IPS DF 4.7 (cell line): ENCODE data around the gene PTK6.
"Not testable (repeated sequence)": the region's sequence is repeated elsewhere in the genome, so short reads cannot be mapped to it uniquely, and the experiment has no call there.

ENCODE experiments used
- DNase-seq: peaks from one replicate; pipeline ENCODE4 v3.0.0-alpha.2; 2013; ENCODE audit warnings: low spot score; ENCODE audit errors: extremely low read depth

Gene PTK6

DNA sequence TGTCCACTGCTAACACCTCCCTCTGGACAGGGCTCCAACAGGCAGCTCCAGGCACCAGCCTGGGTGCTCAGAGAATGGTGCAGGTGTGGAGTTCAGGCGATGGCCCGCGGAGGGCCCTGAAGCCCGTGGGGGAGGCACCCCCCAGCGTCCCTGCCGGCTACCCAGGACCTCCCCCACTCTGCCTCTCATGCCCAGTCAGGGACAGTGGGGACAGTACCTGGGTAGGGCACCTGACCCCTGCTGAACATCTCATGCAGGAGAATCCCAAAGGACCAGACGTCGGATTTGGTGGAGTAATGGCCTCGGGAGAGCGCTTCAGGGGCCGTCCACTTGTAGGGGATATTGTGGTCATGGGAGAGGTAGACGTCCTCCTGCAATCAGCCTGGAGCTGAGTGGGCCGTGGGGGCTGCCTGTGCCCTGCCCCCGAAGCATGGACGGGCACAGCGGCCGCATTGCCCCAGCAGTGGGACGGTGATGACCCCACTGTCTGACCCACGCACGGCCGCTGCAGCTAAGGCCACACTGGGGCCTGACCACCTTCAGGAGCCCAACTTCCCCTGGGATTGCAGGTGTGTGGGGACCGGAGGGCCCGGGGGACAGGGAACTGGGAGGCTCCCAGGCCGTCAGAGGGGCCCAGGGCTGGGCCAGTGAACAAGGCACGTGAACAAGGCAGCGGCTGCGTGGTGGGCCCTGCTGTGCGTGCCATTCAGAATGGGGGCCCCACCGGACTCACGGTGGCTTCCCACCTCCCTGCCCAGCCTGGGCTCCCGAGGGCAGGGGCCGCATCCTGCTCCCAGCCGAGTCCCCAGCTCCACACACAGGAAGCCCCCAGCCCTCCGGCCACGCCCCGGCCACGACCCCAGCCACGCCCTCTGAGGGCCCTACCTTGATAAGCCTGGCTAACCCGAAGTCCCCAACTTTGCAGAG, 7.1 kb downstream of the PTK6 start:
- no peak for DNase-seq

DNA sequence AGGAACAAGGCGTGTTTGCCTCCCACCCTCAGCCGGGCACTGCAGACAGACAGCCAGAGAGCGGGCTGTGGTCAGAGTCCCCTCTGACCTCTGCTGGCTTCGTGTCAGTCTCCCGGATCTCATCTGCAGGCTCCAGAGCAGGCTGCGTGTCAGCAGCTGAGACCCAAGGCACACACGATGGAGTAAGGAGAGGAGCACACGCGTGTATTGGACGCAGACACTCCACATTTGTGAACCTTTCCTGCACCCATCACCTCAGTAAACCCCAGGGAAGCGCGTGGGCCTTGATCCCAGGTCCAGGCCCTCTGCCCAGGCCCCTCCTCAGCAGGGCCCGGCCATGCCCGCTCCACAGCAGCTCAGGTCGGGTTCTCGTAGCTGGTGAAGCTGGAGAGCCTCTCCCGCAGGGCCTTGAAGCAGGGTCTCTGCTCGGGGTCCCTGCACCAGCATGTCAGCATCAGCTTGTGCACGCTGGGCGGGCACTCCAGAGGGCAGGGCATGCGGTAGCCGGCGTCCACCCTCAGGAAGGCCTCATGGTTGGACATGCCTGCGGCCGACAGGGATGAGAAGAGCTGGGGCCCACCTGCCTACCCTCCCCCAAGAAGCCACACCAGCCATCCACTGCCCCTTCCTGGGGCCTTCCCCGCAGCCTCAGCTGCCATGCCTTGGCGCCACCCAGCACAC, 7.9 kb downstream of the PTK6 start:
- DNase-seq: no peak

DNA sequence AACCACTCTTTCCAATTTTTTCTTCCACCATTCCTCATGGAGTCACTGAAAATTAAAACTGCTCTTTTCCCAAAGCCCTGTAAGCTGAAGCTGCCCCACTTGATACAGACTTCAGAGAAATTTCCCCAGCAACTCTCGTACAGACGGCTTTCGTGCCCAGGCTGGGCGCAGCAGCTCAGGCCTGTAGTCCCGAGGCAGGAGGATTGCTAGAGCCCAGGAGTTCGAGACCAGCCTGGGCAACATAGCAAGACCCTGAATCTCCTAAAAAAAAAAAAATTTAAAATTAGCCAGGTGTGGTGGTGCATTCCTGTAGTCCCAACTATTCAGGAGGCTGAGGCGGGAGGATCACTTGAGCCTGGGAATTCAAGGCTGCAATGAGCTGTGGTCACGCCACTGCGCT, 10.0 kb downstream of the PTK6 start:
- no peak for DNase-seq

DNA sequence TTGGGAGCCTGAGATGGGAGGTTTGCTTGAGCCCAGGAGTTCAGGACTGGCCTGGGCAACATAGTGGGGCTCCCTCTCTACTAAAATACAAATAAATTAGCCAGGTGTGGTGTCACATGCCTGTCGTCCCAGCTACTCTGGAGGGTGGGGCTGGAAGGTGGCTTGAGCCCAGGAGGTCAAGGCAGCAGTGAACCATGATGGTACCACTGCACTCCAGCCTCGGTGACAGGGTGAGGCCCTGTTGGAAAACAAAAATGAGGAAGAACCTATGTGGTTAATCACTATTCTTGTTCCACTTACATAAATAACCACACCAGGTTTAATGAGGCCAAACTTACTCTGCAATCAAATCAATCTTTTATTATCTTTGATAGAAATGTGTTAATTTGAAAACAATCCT, 11.2 kb downstream of the PTK6 start:
- DNase-seq: no peak

DNA sequence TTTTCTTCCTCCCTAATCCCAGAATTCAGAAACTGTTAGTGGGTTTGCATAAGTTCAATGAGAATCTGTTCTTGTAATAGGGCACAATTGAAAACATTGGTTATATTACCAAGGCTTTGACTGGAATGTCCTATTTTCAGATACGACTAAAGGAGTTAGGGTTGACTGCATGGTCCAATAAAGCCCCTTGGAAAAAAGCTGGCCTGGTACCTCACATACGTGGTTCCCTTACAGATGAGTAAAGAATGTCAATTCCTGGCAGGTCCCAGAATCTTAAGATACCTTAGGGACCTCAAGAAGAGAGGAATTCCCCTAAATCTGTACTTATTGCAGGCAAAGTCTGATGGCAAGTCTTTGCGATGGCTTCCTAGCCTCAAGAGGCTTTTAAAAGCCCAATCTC, 12.0 kb downstream of the PTK6 start:
- no peak for DNase-seq

DNA sequence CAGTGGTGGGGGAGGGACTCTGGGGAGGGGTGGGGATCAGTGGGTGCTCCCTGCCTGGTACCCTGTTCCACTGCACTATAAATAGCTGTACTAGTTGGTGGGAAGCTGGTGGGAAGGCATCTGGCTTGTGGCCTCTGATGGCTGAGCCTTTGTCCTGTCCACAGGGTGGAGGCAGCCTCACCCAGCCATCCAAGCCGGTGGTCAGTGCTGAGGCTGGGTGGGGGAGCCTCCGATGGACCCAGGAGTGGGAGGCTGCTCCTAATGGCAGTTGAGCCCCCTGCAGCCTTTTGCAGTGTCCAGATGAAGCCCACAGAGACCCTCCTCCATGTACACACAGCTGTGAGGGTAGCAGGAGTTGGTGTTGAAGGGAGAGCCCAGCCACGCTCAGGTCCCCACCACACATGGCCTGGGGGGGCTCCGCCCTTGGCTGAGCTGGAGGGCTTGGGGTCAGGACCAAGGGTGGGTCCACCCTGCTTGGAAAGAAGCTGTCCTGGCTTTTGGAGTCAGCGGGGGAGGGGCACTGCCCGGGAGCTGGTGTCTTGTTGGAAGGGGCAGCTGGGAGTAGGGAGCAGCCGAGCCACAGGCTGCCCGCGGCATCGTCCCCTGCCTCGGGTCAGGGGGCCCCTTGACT, 14.1 kb downstream of the PTK6 start:
- no peak for DNase-seq

DNA sequence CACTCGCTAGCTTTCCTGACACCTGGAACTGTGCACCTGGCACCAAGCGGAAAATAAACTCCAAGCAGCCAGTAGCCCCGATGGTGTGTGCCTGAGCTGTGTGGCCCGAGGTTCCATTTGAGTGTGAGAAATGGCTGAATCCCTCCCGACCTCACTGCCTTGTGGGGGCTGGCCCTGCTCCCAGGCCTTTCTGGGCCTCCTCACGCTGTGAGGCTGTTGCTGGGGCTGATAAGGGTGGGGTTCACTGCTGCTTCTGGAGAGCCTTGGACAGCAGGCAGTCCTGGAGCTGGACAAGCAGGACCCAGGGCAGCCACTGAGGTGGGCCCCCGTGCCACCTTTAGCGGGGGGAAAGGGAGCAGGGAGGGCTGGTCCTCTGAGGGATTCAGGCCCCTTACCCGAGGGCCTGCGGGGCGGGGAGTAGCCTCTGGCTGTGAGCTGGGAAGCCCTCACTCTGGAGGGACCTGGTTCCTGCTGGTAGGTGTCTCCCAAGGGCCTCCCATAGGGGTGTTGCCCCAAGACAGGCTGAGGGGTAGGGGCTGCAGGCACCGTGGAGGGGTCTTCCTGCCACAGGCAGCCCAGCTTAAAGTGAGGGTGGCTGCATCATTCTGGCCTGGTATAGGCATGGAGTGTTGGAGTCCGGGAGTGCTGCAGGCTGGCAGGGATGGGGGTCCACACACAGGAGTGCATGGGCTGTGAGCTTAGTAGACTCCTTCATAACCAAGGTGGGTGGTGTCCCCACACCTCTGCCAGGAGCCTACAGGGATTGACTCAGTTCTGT, 14.9 kb downstream of the PTK6 start:
- no peak for DNase-seq

DNA sequence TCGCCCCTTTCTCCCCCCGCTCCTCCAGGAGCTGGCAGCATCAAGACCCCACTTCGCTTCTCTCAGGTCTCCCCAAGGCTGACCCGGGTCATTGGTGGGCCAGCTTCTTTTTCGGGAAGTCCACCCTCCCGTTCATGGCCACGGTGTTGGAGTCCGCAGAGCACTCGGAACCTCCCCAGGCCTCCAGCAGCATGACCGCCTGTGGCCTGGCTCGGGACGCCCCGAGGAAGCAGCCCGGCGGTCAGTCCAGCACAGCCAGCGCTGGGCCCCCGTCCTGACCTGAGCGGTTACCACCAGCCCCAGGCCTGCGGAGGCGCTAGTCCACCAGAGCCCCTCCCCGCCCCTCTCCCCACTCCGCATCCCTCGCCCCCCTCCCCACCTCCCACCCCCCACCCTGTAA, 15.6 kb downstream of the PTK6 start:
- DNase-seq: no peak

DNA sequence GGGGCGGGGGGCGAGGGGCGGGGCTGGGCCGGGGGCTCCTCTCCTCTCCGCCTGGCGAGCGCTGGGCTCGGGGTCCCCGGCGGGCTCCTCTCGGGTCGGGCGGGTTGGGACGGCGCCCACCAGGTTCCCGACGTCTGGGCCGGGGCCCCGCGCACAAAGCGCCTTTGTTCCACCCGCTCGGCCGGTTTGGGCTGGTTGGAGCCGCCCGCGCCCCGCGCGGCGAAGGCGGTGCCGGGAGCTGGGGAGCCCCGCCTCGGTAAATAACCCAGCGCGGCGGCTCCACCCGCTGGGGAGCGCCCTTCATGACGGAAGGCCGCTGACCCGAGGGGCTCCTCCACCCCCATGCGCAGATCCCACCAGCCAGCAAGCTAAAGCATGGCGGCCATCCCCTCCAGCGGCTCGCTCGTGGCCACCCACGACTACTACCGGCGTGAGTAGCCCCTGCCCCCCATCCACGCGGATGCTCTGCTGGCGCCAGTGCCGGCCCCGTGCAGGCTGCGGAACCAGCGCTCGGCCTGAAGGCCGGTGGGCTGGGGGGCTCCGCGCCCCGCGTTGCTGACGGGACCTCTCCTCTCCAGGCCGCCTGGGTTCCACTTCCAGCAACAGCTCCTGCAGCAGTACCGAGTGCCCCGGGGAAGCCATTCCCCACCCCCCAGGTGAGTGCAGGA, 16.1 kb downstream of the PTK6 start:
- DNase-seq: no peak

DNA sequence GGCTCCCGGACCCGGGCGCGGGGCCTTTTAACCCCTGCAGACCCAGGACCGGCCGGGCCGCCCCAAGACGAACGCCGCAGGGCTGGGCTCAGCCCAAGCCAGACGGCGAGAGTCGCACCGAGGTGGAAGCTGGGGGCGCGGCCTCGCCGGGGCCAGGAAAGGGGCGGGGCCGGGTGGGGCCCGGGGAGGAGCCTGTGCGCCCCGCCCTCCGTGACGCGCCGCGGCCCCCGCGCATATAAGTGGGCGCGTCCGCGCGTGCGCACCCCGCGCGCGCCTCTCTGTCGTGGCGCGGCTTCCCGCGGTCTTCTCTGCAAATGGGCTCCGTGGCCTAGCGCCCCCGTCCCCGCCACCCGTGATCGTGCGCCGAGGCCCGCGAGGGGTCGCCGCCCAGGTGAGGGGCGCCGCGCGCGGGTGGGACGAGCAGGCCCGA, 16.7 kb downstream of the PTK6 start, which contains the start of gene PPDPF:
Gene PPDPF (plus strand): TSS at position 262 of the 430 bp plus-strand sequence. CDS start 544 bp downstream, outside the sequence.
- no peak for DNase-seq

DNA sequence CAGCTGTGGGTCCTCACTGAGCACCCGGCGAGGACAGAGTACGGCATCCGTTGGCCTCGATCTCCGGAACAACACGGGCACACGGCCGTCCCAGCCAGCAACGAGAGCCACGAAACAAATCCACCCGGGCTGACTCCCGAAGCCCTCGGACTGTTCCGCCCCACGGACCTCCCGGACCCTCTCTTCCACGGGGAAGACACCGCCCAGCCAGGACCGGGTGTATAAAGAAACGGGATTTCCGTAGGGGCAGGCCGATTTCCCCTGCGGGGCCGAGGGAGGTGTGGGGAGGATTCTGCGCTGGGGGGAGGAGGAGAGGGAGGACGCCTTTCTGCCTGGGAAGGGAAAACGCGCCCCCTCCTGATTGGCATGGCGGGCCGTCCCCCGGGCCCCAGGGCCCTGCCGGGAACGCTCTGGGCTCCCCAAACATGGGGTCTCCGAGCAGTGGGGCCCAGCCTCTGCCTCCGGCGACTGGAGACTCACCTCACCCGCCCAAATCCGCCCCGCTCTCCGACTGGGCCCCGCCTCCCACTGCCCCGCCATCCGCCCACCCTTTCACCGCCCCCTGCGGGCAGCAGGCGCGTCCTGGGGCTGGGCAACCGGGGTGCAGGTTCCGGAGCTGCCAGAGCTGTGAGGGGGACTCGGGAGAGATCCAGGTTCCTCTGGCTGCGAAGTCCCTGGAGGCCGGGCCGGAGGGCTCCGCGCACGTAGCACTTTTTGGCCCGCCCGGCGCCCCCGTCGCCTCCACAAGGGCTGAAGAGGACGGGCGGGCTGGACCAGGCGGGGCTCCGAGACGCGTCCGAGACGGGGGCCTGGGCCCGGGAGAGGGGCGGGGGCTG, 17.3 kb downstream of the PTK6 start:
- no peak for DNase-seq

DNA sequence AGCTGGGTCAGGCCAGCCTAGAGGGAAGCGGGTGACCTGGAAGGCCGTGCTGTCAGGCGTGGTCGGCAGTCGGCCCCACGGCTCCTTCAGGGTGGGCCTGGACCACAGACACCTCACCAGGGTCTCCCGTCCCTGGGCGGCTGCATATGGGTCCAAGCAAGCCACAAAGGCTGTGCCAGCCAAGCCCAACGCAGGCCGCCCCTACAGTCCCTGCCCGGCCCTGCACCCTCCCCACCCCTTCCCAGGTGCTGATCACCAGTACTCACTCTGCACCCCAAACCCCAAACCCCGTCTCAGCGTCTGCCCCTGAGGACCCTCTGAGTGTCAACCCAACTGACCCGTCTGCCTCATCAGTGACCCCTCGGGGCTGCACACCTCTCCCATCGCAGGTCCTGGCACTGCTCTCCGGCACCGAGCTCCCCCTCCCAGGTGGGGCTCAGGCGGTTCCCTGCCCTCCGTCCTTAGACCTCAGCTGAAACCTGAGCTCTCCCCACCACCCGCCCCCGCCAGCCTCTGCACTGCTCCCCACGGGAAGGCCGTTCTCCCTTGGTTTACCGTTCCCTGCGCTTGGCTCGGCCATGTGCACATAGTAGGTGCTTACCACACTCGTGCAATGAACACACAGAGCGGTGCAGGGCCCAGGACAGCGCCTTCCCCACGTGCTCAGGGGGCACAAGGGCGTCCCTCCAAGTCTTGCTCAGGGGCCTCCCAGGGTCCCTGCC, 18.1 kb downstream of the PTK6 start:
- no peak for DNase-seq

DNA sequence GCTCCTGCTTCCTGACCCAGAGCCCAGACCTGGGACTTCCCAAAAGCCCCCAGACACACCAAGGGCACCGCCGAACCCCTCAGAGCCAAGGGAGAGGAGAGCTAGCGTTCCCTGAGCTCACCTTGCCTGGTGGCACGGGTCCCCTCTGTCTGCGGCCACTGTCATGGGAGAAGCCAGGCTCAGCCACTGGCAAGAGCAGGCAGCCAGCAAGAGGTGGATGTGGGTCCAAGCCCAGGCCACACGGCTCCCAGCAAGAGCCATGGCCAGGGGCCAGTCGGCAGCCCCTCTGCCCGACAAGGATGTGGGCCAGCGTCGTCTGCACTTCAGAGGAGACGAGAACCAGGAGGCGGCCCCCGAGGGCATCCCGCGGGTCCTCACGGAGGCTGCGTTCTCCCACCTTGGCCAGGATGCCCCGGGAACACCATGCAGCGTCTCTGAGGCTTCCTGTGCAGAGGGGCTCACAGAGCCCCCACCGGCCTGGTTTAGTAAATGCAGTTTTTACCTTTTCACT, 18.8 kb downstream of the PTK6 start:
- DNase-seq: no peak

DNA sequence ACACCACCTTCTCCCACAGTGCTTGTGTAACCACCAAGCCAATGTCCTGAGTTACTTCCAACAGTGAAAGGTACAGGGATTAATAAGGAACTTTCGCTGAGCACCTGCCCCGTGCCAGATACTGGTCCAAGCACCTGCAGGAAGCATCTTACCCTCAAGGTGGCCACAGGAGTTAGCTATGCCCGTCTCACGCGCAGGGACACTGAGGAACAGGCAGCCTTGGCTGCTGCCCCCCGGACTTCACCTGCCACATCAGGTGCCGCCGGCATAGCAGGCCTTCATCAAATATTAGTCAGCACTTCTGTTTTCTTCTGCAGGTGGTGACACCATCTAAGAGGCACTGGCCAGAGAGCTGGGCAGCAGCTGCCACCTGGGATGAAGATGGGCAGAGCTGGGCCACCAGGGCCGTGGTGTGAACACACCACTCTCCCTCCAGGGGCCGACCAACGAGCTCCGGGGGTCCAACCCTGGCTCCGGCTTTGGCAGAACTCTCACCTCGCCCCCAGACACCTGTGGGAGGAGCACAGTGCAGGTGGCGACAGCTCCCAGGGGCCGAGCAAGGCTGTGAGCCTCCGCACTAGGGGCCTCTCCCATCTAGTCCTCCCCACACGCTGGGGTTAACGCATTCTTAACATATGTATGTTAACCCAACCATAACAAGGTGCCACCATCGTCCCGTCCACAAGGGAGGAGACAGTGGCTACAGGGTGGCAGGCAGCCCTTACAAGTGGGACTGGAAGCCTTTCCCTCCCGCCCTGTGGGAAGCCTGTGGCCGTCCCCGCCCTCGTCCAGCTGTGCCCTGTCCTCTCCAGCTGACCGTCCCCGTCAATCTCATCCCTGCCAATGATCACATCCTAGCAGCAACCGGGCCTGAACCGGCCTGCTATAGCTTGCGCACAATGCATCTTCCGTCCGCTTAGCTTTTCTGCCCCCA, 19.5 kb downstream of the PTK6 start:
- DNase-seq: no peak

DNA sequence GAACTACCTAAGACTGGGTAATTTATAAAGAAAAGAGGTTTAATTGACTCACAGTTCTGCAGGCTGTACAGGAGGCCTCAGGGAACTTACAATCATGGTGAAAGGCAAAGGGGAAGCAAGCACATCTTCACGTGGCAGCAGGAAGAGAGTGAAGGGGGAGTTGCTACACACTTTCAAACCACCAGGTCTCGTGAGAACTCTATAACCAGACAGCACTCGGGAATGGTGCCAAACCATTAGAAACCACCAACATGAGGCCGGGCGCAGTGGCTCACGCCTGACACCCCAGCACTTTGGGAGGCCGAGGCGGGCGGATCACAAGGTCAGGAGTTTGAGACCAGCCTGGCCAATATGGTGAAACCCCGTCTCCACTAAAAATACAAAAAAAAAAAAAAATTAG, 22.7 kb downstream of the PTK6 start:
- DNase-seq: not testable (repeated sequence)

DNA sequence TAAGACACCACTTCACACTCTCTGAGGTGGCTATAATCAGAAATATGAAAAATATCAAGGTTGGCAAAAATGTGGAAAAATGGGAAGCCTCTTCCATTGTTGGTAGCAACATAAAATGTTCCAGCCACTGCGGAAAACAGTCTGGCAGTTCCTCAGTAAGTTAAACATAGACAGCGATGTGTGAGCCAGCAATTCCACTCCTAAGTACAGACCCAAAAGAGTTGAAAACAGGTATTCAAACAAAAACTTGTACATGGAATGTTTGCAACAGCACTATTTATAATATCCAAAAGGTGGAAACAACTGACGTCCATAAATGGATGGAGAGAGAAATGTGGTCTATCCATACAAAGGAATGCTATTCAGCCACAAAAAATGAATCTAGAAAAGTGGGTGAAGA, 24.0 kb downstream of the PTK6 start:
- no peak for DNase-seq

DNA sequence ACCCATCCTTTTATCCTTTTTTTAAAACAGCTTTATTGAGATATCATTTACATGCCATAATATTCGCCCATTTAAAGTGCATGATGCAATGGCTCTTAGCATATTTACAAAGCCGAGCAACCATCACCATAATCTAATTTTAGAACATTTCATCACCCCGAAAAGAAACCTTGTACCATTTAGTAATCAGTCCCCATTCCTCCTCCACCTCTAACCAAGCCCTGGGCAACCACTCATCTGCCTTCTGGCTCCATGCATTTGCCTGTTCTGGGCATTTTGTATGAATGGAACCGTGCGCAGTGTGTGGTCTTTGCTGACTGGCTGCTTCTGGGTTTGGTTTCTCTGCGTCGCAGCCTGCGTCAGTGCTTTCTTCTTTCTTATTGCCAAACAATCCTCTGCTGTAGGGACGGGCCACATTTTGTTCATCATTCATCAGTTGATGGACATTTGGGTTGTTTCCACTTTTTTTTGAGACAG, 28.1 kb downstream of the PTK6 start:
- no peak for DNase-seq
